ENCODE measurements around the gene EEPD1. TPM values are rescaled to one million over a fixed set of nuclear protein-coding genes. Genes with fewer than 3 reads are reported as not detected.

The EEPD1 gene
- total RNA-seq, 4 donors from 2014 or later = 2.2 to 9.3 (median 6.2) TPM

GRCh38 chr7:36204929-36205635, 52.0 kb downstream of the EEPD1 start:
- intact Hi-C loops (cut with DNase I) = no loop called here

GRCh38 chr7:36205803-36206202, 52.7 kb downstream of the EEPD1 start:
- Histone ChIP-seq H3K36me3 (no peaks in the 10 kb centered on the region), H3K4me3 (replicated peaks in 1 of 3) (no peak overlapping the region), H3K9me3 (no peaks in the 10 kb centered on the region), H3K4me1 (peaks cover 15 to 18% of the 10 kb centered on the region in 2 donors), H3K27ac (no peak overlapping the region), H3K27me3 (no peaks in the 10 kb centered on the region)
- WGBS, 2 donors = 88% methylated on average over 6 of the region's 6 CpGs
- intact Hi-C loops (cut with DNase I) = no loop called here
- no peak for DNase-seq
- no peak for TF ChIP-seq POLR2A (IDR thresholded peaks at IDR 0.05)
- TF ChIP-seq CTCF (IDR thresholded peaks at IDR 0.05) = no peak

More at GRCh38 chr7:36204929-36205635, 52.0 kb downstream of the EEPD1 start:
- peaks cover 15 to 18% of the 10 kb centered on the region in 2 donors for H3K4me1 ChIP-seq
- H3K9me3 ChIP-seq = no peaks in the 10 kb centered on the region
- no peak for DNase-seq
- H3K27me3 ChIP-seq = no peaks in the 10 kb centered on the region
- H3K4me3 ChIP-seq (replicated peaks in 1 of 3) = no peak overlapping the region
- no peak for TF ChIP-seq CTCF (IDR thresholded peaks at IDR 0.05)
- TF ChIP-seq POLR2A (IDR thresholded peaks at IDR 0.05) = no peak
- H3K27ac ChIP-seq = no peak overlapping the region
- no peaks in the 10 kb centered on the region for H3K36me3 ChIP-seq
- WGBS, 2 donors = 78 to 88% methylated on average over 6 of the region's 6 CpGs

- intact Hi-C loops (cut with DNase I) = no loop called here
- Histone ChIP-seq H3K4me1 (peaks cover 15 to 18% of the 10 kb centered on the region in 2 donors), H3K27me3 (no peaks in the 10 kb centered on the region), H3K27ac (peak overlapping the region in 2 of 3 donors; percentile 20 to 60), H3K9me3 (no peaks in the 10 kb centered on the region), H3K4me3 (replicated peaks in 1 of 3) (no peak overlapping the region), H3K36me3 (no peaks in the 10 kb centered on the region)
- WGBS, 2 donors = 24 to 40% methylated on average over 10 of the region's 10 CpGs
- TF ChIP-seq CTCF (IDR thresholded peaks at IDR 0.05) = peak in 3 of 6 experiments; percentile 21 to 39 (median 26)
- no peak for TF ChIP-seq POLR2A (IDR thresholded peaks at IDR 0.05)
- DNase-seq = peak; percentile 64 to 70
Measured at GRCh38 chr7:36207451-36208291, 54.6 kb downstream of the EEPD1 start.

GRCh38 chr7:36208426-36208825, 55.4 kb downstream of the EEPD1 start:
- intact Hi-C loops (cut with DNase I) = no loop called here
- Histone ChIP-seq H3K4me3 (replicated peaks in 1 of 3) (no peak overlapping the region), H3K36me3 (no peaks in the 10 kb centered on the region), H3K4me1 (peaks cover 15 to 18% of the 10 kb centered on the region in 2 donors), H3K27me3 (no peaks in the 10 kb centered on the region), H3K9me3 (no peaks in the 10 kb centered on the region), H3K27ac (peak overlapping the region in 2 of 3 donors; percentile 20 to 60)
- DNase-seq = no peak
- TF ChIP-seq CTCF (IDR thresholded peaks at IDR 0.05) (no peak), POLR2A (IDR thresholded peaks at IDR 0.05) (no peak)

All from thyroid gland (tissue), 4 donors.